KMS-11 (cell line): ENCODE data around the gene TANGO2.

Experiments used
- H2AFZ ChIP-seq: fragments of 200-600 bp; sonication (generic); 2 replicates; pipeline ENCODE4 v1.6.1; 2016; ENCODE audit warnings: antibody characterized with exemption, mixed run types, low read depth
- H3K27ac ChIP-seq: fragments of 200-600 bp; sonication (generic); 2 replicates; pipeline ENCODE4 v1.6.1; 2016; ENCODE audit warnings: mild to moderate bottlenecking, mixed run types
- H3K27me3 ChIP-seq: fragments of 200-600 bp; sonication (generic); 2 replicates; pipeline ENCODE4 v1.6.1; 2017; ENCODE audit warnings: mild to moderate bottlenecking, low read depth, mixed run types, moderate library complexity; ENCODE audit not compliant: insufficient read depth
- H3K36me3 ChIP-seq: fragments of 200-600 bp; sonication (generic); 2 replicates; pipeline ENCODE4 v1.6.1; 2017; ENCODE audit warnings: mild to moderate bottlenecking, mixed run types; ENCODE audit not compliant: insufficient read depth
- H3K4me1 ChIP-seq: fragments of 200-600 bp; sonication (generic); 2 replicates; pipeline ENCODE4 v1.6.1; 2016; ENCODE audit warnings: mild to moderate bottlenecking, low read depth, mixed run types; ENCODE audit not compliant: poor library complexity, severe bottlenecking
- H3K4me2 ChIP-seq: fragments of 200-600 bp; sonication (generic); 2 replicates; pipeline ENCODE4 v1.7.0; 2016; ENCODE audit warnings: mild to moderate bottlenecking, mixed run types
- H3K4me3 ChIP-seq: fragments of 200-600 bp; sonication (generic); IDR thresholded peaks from 2 replicates; pipeline ENCODE4 v1.6.1; 2017; ENCODE audit warnings: low read depth, low read length, mixed read lengths; ENCODE audit not compliant: insufficient read depth
- H3K79me2 ChIP-seq: fragments of 200-600 bp; sonication (generic); 2 replicates; pipeline ENCODE4 v1.6.1; 2016; ENCODE audit warnings: low read depth, mixed run types; ENCODE audit not compliant: insufficient read depth
- H3K9ac ChIP-seq: fragments of 200-600 bp; sonication (generic); 2 replicates; pipeline ENCODE4 v1.6.1; 2016; ENCODE audit warnings: mild to moderate bottlenecking, mixed run types
- H4K20me1 ChIP-seq: fragments of 200-600 bp; sonication (generic); 2 replicates; pipeline ENCODE4 v1.6.1; 2016; ENCODE audit warnings: mild to moderate bottlenecking, mixed run types; ENCODE audit not compliant: insufficient read depth
- CTCF ChIP-seq: fragments of 200-600 bp; sonication (generic); conservative IDR thresholded peaks from 2 replicates; pipeline ENCODE4 v1.6.1; 2017; ENCODE audit warnings: low read depth, mild to moderate bottlenecking, antibody characterized with exemption, low read length, moderate library complexity, mixed read lengths

TANGO2 gene

DNA sequence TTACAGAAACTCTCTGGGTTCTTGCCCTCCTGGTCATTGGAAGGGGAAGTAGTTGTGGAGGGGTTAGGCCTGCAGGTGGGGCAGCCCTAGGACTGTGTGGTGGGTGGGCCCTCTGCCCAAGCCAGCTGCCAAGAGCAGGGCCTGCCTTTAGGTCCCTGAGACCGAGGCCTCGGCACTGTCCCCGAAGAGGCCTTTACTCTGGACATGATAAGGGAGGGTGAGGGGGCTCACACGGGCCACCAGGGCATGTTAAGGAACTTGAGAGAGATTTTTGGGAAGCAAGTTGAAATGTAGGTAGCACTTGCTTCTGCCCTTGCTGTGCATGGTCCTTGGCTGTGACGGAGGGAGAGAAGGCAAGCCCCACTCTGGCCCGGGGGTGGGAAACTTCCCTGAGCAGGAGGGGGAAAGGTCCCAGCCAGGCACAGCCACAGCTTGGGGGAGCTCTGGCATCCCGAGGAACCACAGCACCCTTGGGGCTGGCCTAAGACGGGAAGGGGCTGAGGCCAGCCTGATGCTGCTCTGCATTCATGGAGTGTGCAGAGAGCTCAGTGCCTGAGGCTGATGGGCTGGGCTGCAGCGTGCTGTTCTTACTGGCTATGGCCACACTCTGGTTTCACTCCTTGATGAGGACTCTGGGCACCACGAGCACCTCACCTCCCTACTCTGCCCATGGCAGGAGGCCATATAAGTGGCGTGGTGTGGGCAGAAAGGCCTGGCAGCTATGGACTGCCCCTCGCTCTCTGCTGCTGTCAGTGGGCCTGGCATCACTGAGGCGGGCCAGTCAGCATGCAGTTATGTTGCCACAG is 87.2 kb downstream of the TANGO2 start:
- no peaks in the 10 kb centered on the region for H3K36me3 ChIP-seq

DNA sequence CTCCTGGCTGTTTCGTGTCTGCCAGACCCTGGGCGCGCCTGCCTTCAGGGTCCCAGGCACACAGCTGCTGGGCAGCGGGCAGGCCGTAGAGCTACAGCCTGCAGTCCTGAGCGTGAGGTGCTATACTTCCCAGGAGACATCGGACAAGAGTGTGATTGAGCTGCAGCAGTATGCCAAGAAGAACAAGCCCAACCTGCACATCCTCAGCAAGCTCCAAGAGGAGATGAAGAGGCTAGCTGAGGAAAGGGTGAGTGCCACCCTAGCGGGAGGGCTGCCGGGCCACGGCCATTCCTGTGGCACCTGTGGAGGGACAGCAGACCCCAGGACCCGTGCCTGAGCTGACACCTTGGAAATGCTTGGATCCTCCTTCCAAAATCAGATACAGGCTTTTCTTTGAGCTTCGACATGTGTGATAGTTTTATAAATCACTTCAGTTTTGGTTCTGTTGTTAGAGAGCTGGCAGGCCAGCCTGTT is 87.9 kb downstream of the TANGO2 start:
- no peak overlapping the region for H3K4me3 ChIP-seq
- no peak for TF ChIP-seq CTCF
- no peaks in the 10 kb centered on the region for H4K20me1 ChIP-seq
- no peaks in the 10 kb centered on the region for H3K27me3 ChIP-seq
- no peak overlapping the region for H2AFZ ChIP-seq
- H3K27ac ChIP-seq = no peak overlapping the region
- no peak overlapping the region for H3K9ac ChIP-seq
- no peaks in the 10 kb centered on the region for H3K79me2 ChIP-seq
- H3K4me1 ChIP-seq = no peaks in the 10 kb centered on the region
- no peaks in the 10 kb centered on the region for H3K36me3 ChIP-seq
- H3K4me2 ChIP-seq = no peak overlapping the region

More for the DNA sequence above, 87.2 kb downstream of the TANGO2 start:
- Histone ChIP-seq H3K79me2 (no peaks in the 10 kb centered on the region), H3K27me3 (no peaks in the 10 kb centered on the region), H3K4me3 (no peak overlapping the region), H3K4me1 (no peaks in the 10 kb centered on the region), H4K20me1 (no peaks in the 10 kb centered on the region), H3K4me2 (no peak overlapping the region), H2AFZ (no peak overlapping the region), H3K9ac (no peak overlapping the region), H3K27ac (no peak overlapping the region)
- no peak for TF ChIP-seq CTCF

DNA sequence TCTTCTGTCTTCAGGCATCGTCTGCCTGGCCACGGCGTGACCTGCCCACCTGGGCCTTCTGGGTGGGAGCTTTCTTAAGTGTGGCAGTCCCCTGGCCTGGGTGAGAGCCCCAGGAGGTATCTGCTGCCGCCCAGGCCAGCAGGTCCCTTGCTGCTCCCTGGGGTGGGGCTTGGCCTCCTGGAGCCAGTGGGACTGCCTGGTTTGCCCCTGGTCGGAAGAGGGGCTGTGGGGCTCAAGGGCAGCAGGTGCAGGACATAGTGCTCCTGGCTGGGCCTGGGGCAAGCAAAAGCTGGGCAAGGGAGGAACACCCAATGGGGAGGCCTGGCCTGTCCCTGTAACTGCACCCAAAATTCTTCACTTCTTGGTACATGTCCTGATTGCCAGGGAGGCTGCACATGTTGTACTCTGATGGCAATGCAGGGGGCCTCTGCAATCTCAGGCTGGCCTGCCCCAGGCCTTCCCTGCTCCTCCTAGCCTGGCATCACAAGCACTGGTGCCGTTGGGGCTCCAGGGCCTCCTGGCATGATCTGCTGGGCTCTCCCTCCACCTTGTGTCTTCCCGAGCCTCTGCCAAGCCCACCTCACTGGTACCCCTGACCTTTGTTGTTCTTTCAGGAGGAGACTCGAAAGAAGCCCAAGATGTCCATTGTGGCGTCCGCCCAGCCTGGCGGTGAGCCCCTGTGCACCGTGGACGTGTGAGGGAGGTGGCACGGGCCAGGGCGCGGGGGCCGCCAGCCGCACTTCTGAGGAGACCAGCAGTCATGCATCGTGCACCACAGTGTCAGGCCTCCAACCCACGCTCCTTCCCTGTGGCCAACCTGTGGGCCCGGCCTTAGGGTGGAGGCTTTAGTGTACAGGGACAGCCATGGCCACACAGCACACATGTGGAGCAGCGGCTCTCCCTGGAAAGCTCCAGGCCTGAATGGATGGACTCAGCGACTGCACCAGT is 88.8 kb downstream of the TANGO2 start:
- TF ChIP-seq CTCF = no peak
- Histone ChIP-seq H3K27me3 (no peaks in the 10 kb centered on the region), H4K20me1 (no peaks in the 10 kb centered on the region), H3K27ac (no peak overlapping the region), H3K4me3 (no peak overlapping the region), H3K79me2 (peaks cover under 1% of the 10 kb centered on the region; the same call in 1 of the 2 replicates), H2AFZ (no peak overlapping the region), H3K9ac (no peak overlapping the region), H3K4me1 (no peaks in the 10 kb centered on the region), H3K4me2 (no peak overlapping the region), H3K36me3 (no peaks in the 10 kb centered on the region)

DNA sequence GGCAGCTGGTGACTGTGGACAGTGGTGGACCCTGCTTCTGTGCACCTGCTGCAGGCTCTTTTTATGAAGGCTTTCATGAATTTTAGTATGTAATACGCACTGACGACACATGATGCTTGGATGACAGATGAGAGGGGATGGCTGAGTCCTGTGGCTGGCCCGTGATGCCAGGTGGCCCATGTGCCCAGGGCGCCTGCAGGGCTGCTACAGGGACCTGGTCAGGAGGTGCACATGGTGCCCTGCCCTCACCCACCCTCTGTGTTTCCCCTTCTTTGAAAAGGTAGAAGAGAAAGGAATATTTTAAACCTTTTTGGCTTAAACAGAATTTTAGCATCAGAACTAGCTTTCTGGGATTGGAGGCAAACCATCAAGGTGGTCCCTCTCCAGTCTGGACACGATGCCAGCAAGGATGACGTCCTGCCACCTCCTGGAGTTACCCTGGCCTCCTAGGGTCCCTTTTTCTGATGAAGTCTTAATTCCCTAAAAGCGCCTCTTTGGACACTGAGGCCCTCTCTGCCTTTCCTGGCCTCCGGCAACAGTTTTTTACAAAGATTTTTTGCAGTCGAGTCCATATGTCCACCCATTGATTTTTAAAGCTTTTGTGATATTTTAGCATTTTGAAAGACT is 89.6 kb downstream of the TANGO2 start:
- Histone ChIP-seq H3K4me1 (no peaks in the 10 kb centered on the region), H3K36me3 (no peaks in the 10 kb centered on the region), H3K27ac (no peak overlapping the region; the same call in 1 of the 2 replicates), H2AFZ (no peak overlapping the region), H3K4me3 (no peak overlapping the region), H3K4me2 (no peak overlapping the region), H3K9ac (no peak overlapping the region), H4K20me1 (no peaks in the 10 kb centered on the region), H3K79me2 (peaks cover 8% of the 10 kb centered on the region; the same call in 1 of the 2 replicates), H3K27me3 (no peaks in the 10 kb centered on the region)
- TF ChIP-seq CTCF = no peak
